GM04504 (cell line): ENCODE results near the gene NEURL1B.

Experiments used
- DNase-seq: peaks from one replicate; pipeline ENCODE4 v3.0.0-alpha.2; 2012; ENCODE audit warnings: low read depth

NEURL1B gene

GRCh38 chr5:172608773-172609172, 32.3 kb upstream of the NEURL1B start:
- no peak for DNase-seq

- DNase-seq, result no peak
Measured at GRCh38 chr5:172610643-172611042, 30.4 kb upstream of the NEURL1B start.

- no peak for DNase-seq
Measured at GRCh38 chr5:172611913-172612312, 29.1 kb upstream of the NEURL1B start.

GRCh38 chr5:172612771-172613170, 28.3 kb upstream of the NEURL1B start:
- no peak for DNase-seq

- no peak for DNase-seq
Measured at GRCh38 chr5:172616136-172616535, 24.9 kb upstream of the NEURL1B start.

GRCh38 chr5:172616730-172617129, 24.3 kb upstream of the NEURL1B start:
- DNase-seq, result no peak

- DNase-seq, result no peak
Measured at GRCh38 chr5:172617817-172618216, 23.2 kb upstream of the NEURL1B start.

- no peak for DNase-seq
Measured at GRCh38 chr5:172618574-172619365, 22.3 kb upstream of the NEURL1B start.

GRCh38 chr5:172620506-172620905, 20.6 kb upstream of the NEURL1B start:
- DNase-seq, result no peak

GRCh38 chr5:172622091-172623046, 18.7 kb upstream of the NEURL1B start:
- no peak for DNase-seq

GRCh38 chr5:172623313-172623980, 17.6 kb upstream of the NEURL1B start:
- no peak for DNase-seq

- DNase-seq, result no peak
Measured at GRCh38 chr5:172624083-172624995, 16.7 kb upstream of the NEURL1B start.

GRCh38 chr5:172624996-172625964, 15.8 kb upstream of the NEURL1B start:
- no peak for DNase-seq

GRCh38 chr5:172626031-172626581, 15.0 kb upstream of the NEURL1B start:
- no peak for DNase-seq

GRCh38 chr5:172630082-172630481, 11.0 kb upstream of the NEURL1B start:
- DNase-seq, result no peak

- DNase-seq, result no peak
Measured at GRCh38 chr5:172630482-172630881, 10.6 kb upstream of the NEURL1B start.

- no peak for DNase-seq
Measured at GRCh38 chr5:172630986-172631385, 10.1 kb upstream of the NEURL1B start.

- no peak for DNase-seq
Measured at GRCh38 chr5:172632346-172633092, 8.5 kb upstream of the NEURL1B start.

- DNase-seq, result no peak
Measured at GRCh38 chr5:172633403-172633970, 7.6 kb upstream of the NEURL1B start.
